ENCODE data around the gene RAB23.

- no peak for TF ChIP-seq EP300 (IDR thresholded peaks at IDR 0.05; ENCODE audit: low read depth)
- TF ChIP-seq CTCF (IDR thresholded peaks at IDR 0.05), result no peak
- no peak for TF ChIP-seq POLR2A (IDR thresholded peaks at IDR 0.05)
Measured at GRCh38 chr6:57158658-57159057, 63.4 kb downstream of the RAB23 start.
